Measurements from ENCODE around the gene MTHFSD. TPM values are rescaled to one million over a fixed set of nuclear protein-coding genes. Genes with fewer than 3 reads are reported as not detected.

The MTHFSD gene
- total and polyA plus RNA-seq, 3 donors from 2014 or later: 42.2 to 55.6 (median 45.0) TPM

GRCh38 chr16:86501989-86502855 lies 52.8 kb downstream of the MTHFSD start:
- Histone ChIP-seq H3K9me3 (no peaks in the 10 kb centered on the region), H3K27ac (no peak overlapping the region), H3K27me3 (no peaks in the 10 kb centered on the region), H3K4me3 (no peak overlapping the region), H3K36me3 (ENCODE audit: low read depth, missing control alignments) (no peaks in the 10 kb centered on the region), H3K4me1 (peaks cover 6% of the 10 kb centered on the region)
- no peak for TF ChIP-seq POLR2A (IDR thresholded peaks at IDR 0.05)
- no peak for TF ChIP-seq CTCF (IDR thresholded peaks at IDR 0.05)
- no peak for DNase-seq
- intact Hi-C loops (cut with DNase I; ENCODE audit: low total_unique reads): no loop called here
- 29 to 52% methylated on average over 18 to 19 of the region's 19 CpGs for WGBS, 2 donors

GRCh38 chr16:86500708-86501510 lies 54.1 kb downstream of the MTHFSD start:
- 35 to 39% methylated on average over 12 to 13 of the region's 13 CpGs for WGBS, 2 donors
- no peak for TF ChIP-seq CTCF (IDR thresholded peaks at IDR 0.05)
- no peak for TF ChIP-seq POLR2A (IDR thresholded peaks at IDR 0.05)
- Histone ChIP-seq H3K36me3 (ENCODE audit: low read depth, missing control alignments) (no peaks in the 10 kb centered on the region), H3K4me1 (peaks cover 2% of the 10 kb centered on the region), H3K27ac (no peak overlapping the region), H3K9me3 (no peaks in the 10 kb centered on the region), H3K4me3 (no peak overlapping the region), H3K27me3 (no peaks in the 10 kb centered on the region)
- intact Hi-C loops (cut with DNase I; ENCODE audit: low total_unique reads): no loop called here
- no peak for DNase-seq

GRCh38 chr16:86499889-86500707 lies 54.9 kb downstream of the MTHFSD start:
- Histone ChIP-seq H3K9me3 (no peaks in the 10 kb centered on the region), H3K27ac (no peak overlapping the region), H3K4me1 (no peaks in the 10 kb centered on the region), H3K4me3 (no peak overlapping the region), H3K27me3 (no peaks in the 10 kb centered on the region), H3K36me3 (ENCODE audit: low read depth, missing control alignments) (no peaks in the 10 kb centered on the region)
- TF ChIP-seq CTCF (IDR thresholded peaks at IDR 0.05) (no peak), POLR2A (IDR thresholded peaks at IDR 0.05) (no peak)
- DNase-seq: no peak
- intact Hi-C loops (cut with DNase I; ENCODE audit: low total_unique reads): no loop called here
- WGBS, 2 donors: 34 to 44% methylated on average over 13 to 16 of the region's 16 CpGs

GRCh38 chr16:86499440-86499786 lies 55.6 kb downstream of the MTHFSD start:
- Histone ChIP-seq H3K4me1 (no peaks in the 10 kb centered on the region), H3K27me3 (no peaks in the 10 kb centered on the region), H3K27ac (no peak overlapping the region), H3K36me3 (ENCODE audit: low read depth, missing control alignments) (no peaks in the 10 kb centered on the region), H3K4me3 (no peak overlapping the region), H3K9me3 (no peaks in the 10 kb centered on the region)
- WGBS, 2 donors: 26 to 30% methylated on average over 4 of the region's 4 CpGs
- TF ChIP-seq POLR2A (IDR thresholded peaks at IDR 0.05) (no peak), CTCF (IDR thresholded peaks at IDR 0.05) (no peak)
- intact Hi-C loops (cut with DNase I; ENCODE audit: low total_unique reads): no loop called here
- DNase-seq: no peak
